Thyroid gland (tissue), 4 donors: Measurements from ENCODE around the gene CCNE1. TPM values are rescaled to one million over a fixed set of nuclear protein-coding genes. Genes with fewer than 3 reads are reported as not detected.

Experiments used
- DNase-seq, 2 donors: peaks; one replicate each; pipeline ENCODE4 v3.0.0-alpha.2; 2019
- H3K27ac ChIP-seq, 3 donors: fragments of 200-600 bp; sonication (generic); 1 replicate in 2 of 3; 2 replicates in 1 of 3; pipeline ENCODE4 v1.5.1; 2016 to 2019; ENCODE audit warnings: mild to moderate bottlenecking in 1 of 3, moderate library complexity in 1 of 3
- H3K27me3 ChIP-seq: fragments of 200-600 bp; sonication (generic); one replicate; pipeline ENCODE4 v1.5.1; 2019
- H3K36me3 ChIP-seq, 2 donors: fragments of 200-600 bp; sonication (generic); one replicate each; pipeline ENCODE4 v1.5.1; 2016 to 2019
- H3K4me1 ChIP-seq, 2 donors: fragments of 200-600 bp; sonication (generic); one replicate each; pipeline ENCODE4 v1.5.1; 2017 to 2019
- H3K4me3 ChIP-seq, 3 donors: fragments of 200-600 bp; sonication (generic); replicated peaks in 1 of 3; 1 replicate in 2 of 3; 2 replicates in 1 of 3; pipeline ENCODE4 v1.5.1; 2016; ENCODE audit warnings: mild to moderate bottlenecking in 1 of 3
- H3K9me3 ChIP-seq: fragments of 200-600 bp; sonication (generic); one replicate; pipeline ENCODE4 v1.5.1; 2017
- POLR2A ChIP-seq, 2 donors: fragments of 450-650 bp; IDR thresholded peaks; one replicate each; pipeline ENCODE4 v1.6.1; 2017; ENCODE audit warnings: antibody characterized with exemption in 2 of 2, mild to moderate bottlenecking in 2 of 2, moderate library complexity in 1 of 2
- WGBS, 2 donors: methylation state at CpG; one replicate each; pipeline ENCODE4 v1.1.5; 2017; 5-methylcytosine and 5-hydroxymethylcytosine counted together
- intact Hi-C: fragments of 100-400 bp; cut with DNase I; formaldehyde crosslinking; loops from one replicate; pipeline ENCODE4 v1.15.1; 2023
- total RNA-seq, 4 donors: library from RNA; depleted of rRNA; stranded (reverse); fragments of >200 nt; gene quantifications; one replicate each; pipeline ENCODE4 v1.2.3, GENCODE V29; 2016
- TF ChIP-seq, protein P1 (sequence below), 6 experiments: fragments of 200-600 bp in 3 of 6; fragments of 450-650 bp in 3 of 6; sonication (generic) in 3 of 6; IDR thresholded peaks; one replicate each; pipeline ENCODE4 v1.5.1; 2016 to 2019; ENCODE audit warnings: antibody characterized with exemption in 6 of 6, mild to moderate bottlenecking in 2 of 6, inconsistent platforms in 1 of 6, moderate library complexity in 1 of 6

CCNE1 gene
- total RNA-seq, 4 donors from 2014 or later, result 1.2 to 5.3 (median 3.0) TPM

DNA sequence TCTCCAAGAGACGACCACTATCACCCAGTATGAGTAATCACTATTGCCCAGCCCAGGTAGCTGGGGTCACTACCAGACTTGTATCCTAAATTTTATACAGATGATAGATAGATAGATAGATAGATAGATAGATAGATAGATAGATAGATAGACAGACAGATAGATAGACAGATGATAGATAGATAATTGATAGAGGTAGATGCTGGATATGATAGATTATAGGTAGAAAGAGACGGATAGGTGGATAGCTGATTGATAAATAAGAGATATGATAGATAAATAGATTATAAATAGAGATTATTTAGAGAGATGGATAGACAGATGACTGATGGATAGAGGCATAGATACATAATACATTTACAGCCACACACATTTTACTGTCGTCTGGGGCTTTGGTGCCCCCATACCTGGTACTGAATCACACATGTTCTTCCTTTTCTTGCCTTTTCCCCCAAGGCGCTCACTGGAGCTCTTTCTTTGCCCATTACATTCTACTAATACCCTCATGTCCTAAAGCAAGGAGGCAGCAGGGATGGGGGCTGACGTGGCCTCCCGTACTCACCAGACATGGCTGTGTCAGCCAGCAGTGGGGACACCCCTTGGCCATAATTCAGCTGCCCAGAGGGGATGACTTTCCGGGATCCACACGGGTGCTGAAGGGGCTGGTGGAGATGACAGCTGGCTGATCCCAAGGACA lies 44.6 kb upstream of the CCNE1 start:
- intact Hi-C loops, result no loop called here
- no peaks in the 10 kb centered on the region for H3K36me3 ChIP-seq
- no peak for DNase-seq
- no peak for TF ChIP-seq POLR2A (IDR thresholded peaks at IDR 0.05)
- H3K4me3 ChIP-seq, result no peak overlapping the region
- no peak overlapping the region for H3K27ac ChIP-seq
- no peaks in the 10 kb centered on the region for H3K4me1 ChIP-seq
- H3K27me3 ChIP-seq, result no peaks in the 10 kb centered on the region
- no peaks in the 10 kb centered on the region for H3K9me3 ChIP-seq
- WGBS, 2 donors, result 82 to 83% methylated on average over 8 of the region's 8 CpGs

GRCh38 chr19:29768166-29768565 lies 43.6 kb upstream of the CCNE1 start:
- Histone ChIP-seq H3K4me1 (no peaks in the 10 kb centered on the region), H3K27ac (no peak overlapping the region), H3K4me3 (no peak overlapping the region), H3K36me3 (no peaks in the 10 kb centered on the region), H3K27me3 (no peaks in the 10 kb centered on the region), H3K9me3 (no peaks in the 10 kb centered on the region)
- DNase-seq, result no peak
- TF ChIP-seq, protein P1, sequence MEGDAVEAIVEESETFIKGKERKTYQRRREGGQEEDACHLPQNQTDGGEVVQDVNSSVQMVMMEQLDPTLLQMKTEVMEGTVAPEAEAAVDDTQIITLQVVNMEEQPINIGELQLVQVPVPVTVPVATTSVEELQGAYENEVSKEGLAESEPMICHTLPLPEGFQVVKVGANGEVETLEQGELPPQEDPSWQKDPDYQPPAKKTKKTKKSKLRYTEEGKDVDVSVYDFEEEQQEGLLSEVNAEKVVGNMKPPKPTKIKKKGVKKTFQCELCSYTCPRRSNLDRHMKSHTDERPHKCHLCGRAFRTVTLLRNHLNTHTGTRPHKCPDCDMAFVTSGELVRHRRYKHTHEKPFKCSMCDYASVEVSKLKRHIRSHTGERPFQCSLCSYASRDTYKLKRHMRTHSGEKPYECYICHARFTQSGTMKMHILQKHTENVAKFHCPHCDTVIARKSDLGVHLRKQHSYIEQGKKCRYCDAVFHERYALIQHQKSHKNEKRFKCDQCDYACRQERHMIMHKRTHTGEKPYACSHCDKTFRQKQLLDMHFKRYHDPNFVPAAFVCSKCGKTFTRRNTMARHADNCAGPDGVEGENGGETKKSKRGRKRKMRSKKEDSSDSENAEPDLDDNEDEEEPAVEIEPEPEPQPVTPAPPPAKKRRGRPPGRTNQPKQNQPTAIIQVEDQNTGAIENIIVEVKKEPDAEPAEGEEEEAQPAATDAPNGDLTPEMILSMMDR (IDR thresholded peaks at IDR 0.05), result no peak
- no peak for TF ChIP-seq POLR2A (IDR thresholded peaks at IDR 0.05)
- intact Hi-C loops, result no loop called here
- WGBS, 2 donors, result 92 to 93% methylated on average over 10 of the region's 10 CpGs

DNA sequence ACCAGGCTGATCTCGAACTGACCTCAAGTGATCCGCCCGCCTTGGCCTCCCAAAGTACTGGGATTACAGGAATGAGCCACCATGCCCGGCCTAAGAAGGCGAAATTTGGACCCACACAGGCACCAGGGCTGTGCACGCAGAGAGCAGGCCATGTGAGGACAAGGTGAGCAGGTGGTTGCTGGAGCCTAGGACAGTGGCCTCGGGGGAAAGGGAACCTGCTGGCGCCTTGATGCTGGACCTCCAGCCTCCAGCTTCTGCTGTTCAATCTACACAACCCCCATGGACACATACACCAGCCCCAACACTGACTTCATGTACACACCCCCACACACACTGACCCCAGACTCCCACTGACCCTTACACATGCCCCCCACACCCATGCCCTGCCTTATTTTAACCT lies 41.8 kb upstream of the CCNE1 start:
- H3K4me1 ChIP-seq, result no peaks in the 10 kb centered on the region
- WGBS, 2 donors, result 82 to 93% methylated on average over 4 to 8 of the region's 8 CpGs

DNA sequence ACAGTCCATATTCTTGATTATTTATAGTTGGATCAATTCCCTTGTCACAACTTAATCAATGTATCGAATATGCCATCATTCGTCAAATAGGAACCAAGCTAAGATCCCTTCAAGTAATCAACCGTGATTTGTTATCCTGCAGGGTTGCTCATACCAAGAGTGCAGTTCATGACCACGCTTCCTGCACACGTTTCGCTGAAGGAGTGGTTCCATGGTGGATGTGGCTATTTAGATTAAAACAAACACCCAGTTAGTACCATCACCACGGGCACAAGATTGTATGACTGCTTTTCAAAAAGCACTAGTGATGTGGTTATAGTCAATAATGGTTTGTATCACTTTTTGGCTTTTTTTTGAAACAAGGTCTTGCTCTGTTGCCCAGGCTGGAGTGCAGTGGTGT lies 41.1 kb upstream of the CCNE1 start:
- no peak overlapping the region for H3K4me3 ChIP-seq
- TF ChIP-seq, protein P1 (IDR thresholded peaks at IDR 0.05), result no peak
- TF ChIP-seq POLR2A (IDR thresholded peaks at IDR 0.05), result no peak
- no peaks in the 10 kb centered on the region for H3K36me3 ChIP-seq
- H3K4me1 ChIP-seq, result no peaks in the 10 kb centered on the region
- intact Hi-C loops, result loop anchor here (5.0 kb wide), 1 partner anchor 102 kb away; no protein-coding TSS in a partner anchor
- H3K27me3 ChIP-seq, result no peaks in the 10 kb centered on the region
- H3K27ac ChIP-seq, result no peak overlapping the region
- 87 to 93% methylated on average over 7 of the region's 7 CpGs for WGBS, 2 donors
- H3K9me3 ChIP-seq, result no peaks in the 10 kb centered on the region
- DNase-seq, result no peak

More for the DNA sequence above, 41.8 kb upstream of the CCNE1 start:
- DNase-seq, result no peak
- Histone ChIP-seq H3K4me3 (no peak overlapping the region), H3K27me3 (no peaks in the 10 kb centered on the region), H3K9me3 (no peaks in the 10 kb centered on the region), H3K27ac (no peak overlapping the region), H3K36me3 (no peaks in the 10 kb centered on the region)
- intact Hi-C loops, result loop anchor here (5.0 kb wide), 1 partner anchor 102 kb away; no protein-coding TSS in a partner anchor
- no peak for TF ChIP-seq POLR2A (IDR thresholded peaks at IDR 0.05)
- TF ChIP-seq, protein P1 (IDR thresholded peaks at IDR 0.05), result no peak

DNA sequence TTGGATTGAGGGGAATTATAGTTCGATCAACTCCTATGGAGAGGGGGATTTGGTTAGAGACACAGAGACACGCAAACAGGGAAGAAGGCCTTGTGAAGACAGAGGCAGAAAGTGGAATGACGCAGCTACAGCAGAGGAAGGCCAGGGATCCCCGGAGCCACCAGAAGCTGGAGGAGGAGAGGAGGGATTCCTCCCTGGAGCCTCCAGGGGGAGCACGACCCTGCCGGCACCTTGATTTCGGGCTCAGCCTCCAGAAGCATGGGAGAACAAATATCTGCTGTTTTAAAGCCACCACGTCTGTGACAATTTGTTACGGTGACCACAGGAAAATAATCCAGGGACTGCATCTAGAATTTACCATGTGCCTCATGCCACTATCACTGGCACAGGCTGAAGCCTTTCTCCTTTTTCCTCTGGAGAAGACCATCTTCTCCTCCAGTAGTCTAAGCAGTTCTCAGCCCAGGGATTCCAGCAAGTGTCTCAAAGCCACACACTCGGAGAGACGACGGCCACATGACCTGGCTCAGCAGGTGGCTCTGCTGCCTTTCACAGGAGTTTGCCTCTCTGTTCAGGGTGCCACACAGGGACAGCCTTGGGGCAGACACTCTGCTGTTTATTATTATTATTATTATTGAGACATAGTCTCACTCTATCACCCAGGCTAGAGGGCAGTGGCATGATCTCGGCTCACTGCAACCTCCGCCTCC lies 39.9 kb upstream of the CCNE1 start:
- H3K4me1 ChIP-seq, result no peaks in the 10 kb centered on the region
- WGBS, 2 donors, result 22 to 26% methylated on average over 14 of the region's 14 CpGs
- no peaks in the 10 kb centered on the region for H3K9me3 ChIP-seq
- no peak for TF ChIP-seq POLR2A (IDR thresholded peaks at IDR 0.05)
- TF ChIP-seq, protein P1 (IDR thresholded peaks at IDR 0.05), result peak; percentile 33 to 80 (median 56)
- no peak overlapping the region for H3K4me3 ChIP-seq
- no peaks in the 10 kb centered on the region for H3K36me3 ChIP-seq
- no peak overlapping the region for H3K27ac ChIP-seq
- H3K27me3 ChIP-seq, result no peaks in the 10 kb centered on the region
- peak; percentile 54 to 65 for DNase-seq
- intact Hi-C loops, result loop anchor here (5.0 kb wide), 1 partner anchor 100 kb away; no protein-coding TSS in a partner anchor
